Liver (tissue), 9 donors: Measurements from ENCODE around the gene CHRM4. TPM values are rescaled to one million over a fixed set of nuclear protein-coding genes. Genes with fewer than 3 reads are reported as not detected.

Experiments
- DNase-seq: peaks from one replicate; pipeline ENCODE4 v3.0.0-alpha.2; 2017; ENCODE audit warnings: low spot score
- H3K27ac ChIP-seq, 2 donors: one replicate each; pipeline ENCODE4 v1.7.0; 2013; ENCODE audit warnings: inconsistent platforms in 2 of 2, low read length in 2 of 2, control low read depth in 1 of 2, low read depth in 1 of 2, mild to moderate bottlenecking in 1 of 2
- H3K27me3 ChIP-seq, 4 donors: one replicate each; pipeline versions ENCODE4 v1.6.1 to v1.7.0; 2013; ENCODE audit warnings: low read length in 3 of 4, inconsistent platforms in 1 of 4, mild to moderate bottlenecking in 1 of 4, moderate library complexity in 1 of 4; ENCODE audit not compliant: control insufficient read depth in 4 of 4, insufficient read depth in 4 of 4
- H3K36me3 ChIP-seq, 4 donors: one replicate each; pipeline versions ENCODE4 v1.6.1 to v1.7.0; 2013; ENCODE audit warnings: low read length in 3 of 4, mild to moderate bottlenecking in 3 of 4, low read depth in 1 of 4, moderate library complexity in 1 of 4; ENCODE audit not compliant: control insufficient read depth in 4 of 4, insufficient read depth in 3 of 4
- H3K4me1 ChIP-seq, 4 donors: one replicate each; pipeline versions ENCODE4 v1.6.1 to v1.7.0; 2013; ENCODE audit warnings: low read length in 3 of 4, mild to moderate bottlenecking in 3 of 4, moderate library complexity in 1 of 4; ENCODE audit not compliant: control insufficient read depth in 4 of 4, insufficient read depth in 4 of 4
- H3K4me3 ChIP-seq, 3 donors: one replicate each; pipeline versions ENCODE4 v1.6.1 to v1.7.0; 2013; ENCODE audit warnings: low read length in 3 of 3, control low read depth in 1 of 3, low read depth in 1 of 3, mild to moderate bottlenecking in 1 of 3
- H3K9ac ChIP-seq, 2 donors: one replicate each; pipeline ENCODE4 v1.7.0; 2013; ENCODE audit warnings: low read length in 2 of 2, mild to moderate bottlenecking in 2 of 2, moderate library complexity in 2 of 2, control low read depth in 1 of 2, low read depth in 1 of 2
- H3K9me3 ChIP-seq, 4 donors: one replicate each; pipeline versions ENCODE4 v1.6.1 to v1.7.0; 2013; ENCODE audit warnings: low read length in 3 of 4; ENCODE audit not compliant: control insufficient read depth in 4 of 4
- EGR1 ChIP-seq, 2 donors: IDR thresholded peaks; 2 replicates each; pipeline ENCODE4 v1.6.1; 2016 to 2018; ENCODE audit warnings: antibody characterized with exemption in 2 of 2, low read depth in 2 of 2
- FOXA1 ChIP-seq: IDR thresholded peaks from 2 replicates; pipeline ENCODE4 v1.6.1; 2016; ENCODE audit warnings: antibody characterized with exemption
- FOXA2 ChIP-seq: IDR thresholded peaks from 2 replicates; pipeline ENCODE4 v1.6.1; 2016; ENCODE audit warnings: antibody characterized with exemption
- GABPA ChIP-seq, 2 donors: IDR thresholded peaks in 1 of 2; conservative IDR thresholded peaks in 1 of 2; 2 replicates each; pipeline ENCODE4 v1.6.1; 2016; ENCODE audit warnings: antibody characterized with exemption in 2 of 2, mild to moderate bottlenecking in 1 of 2, moderate library complexity in 1 of 2
- HNF4A ChIP-seq, 2 donors: conservative IDR thresholded peaks; 2 replicates each; pipeline ENCODE4 v1.6.1; 2016; ENCODE audit warnings: antibody characterized with exemption in 2 of 2, mild to moderate bottlenecking in 2 of 2
- HNF4G ChIP-seq: IDR thresholded peaks from 2 replicates; pipeline ENCODE4 v1.6.1; 2016; ENCODE audit warnings: antibody characterized with exemption
- NR2F2 ChIP-seq: IDR thresholded peaks from 2 replicates; pipeline ENCODE4 v1.6.1; 2016; ENCODE audit warnings: antibody characterized with exemption
- RAD21 ChIP-seq, 2 donors: IDR thresholded peaks; 2 replicates each; pipeline ENCODE4 v1.6.1; 2016; ENCODE audit warnings: antibody characterized with exemption in 2 of 2, mild to moderate bottlenecking in 2 of 2
- TAF1 ChIP-seq: conservative IDR thresholded peaks from 2 replicates; pipeline ENCODE4 v1.6.1; 2016; ENCODE audit warnings: antibody characterized with exemption, mild to moderate bottlenecking
- YY1 ChIP-seq: IDR thresholded peaks from 2 replicates; pipeline ENCODE4 v1.6.1; 2016; ENCODE audit warnings: antibody characterized with exemption, mild to moderate bottlenecking
- WGBS: extraction: QIAGEN DNeasy Blood & Tissue Kit; methylation state at CpG from one replicate; pipeline ENCODE4 v1.1.7; 2013; 5-methylcytosine and 5-hydroxymethylcytosine counted together
- polyA plus RNA-seq, 2 donors: library from polyadenylated mRNA; stranded (reverse) in 1 of 2; unstranded in 1 of 2; fragments of 200-250 nt in 1 of 2; fragments of >200 nt in 1 of 2; fragmentation: Nextera tagmentation in 1 of 2; extraction: Ambion mirVana in 1 of 2; gene quantifications; one replicate each; pipeline versions ENCODE4 v1.2.1 to v1.2.3, GENCODE V29; 2013 to 2015
- total RNA-seq, 2 donors: library from RNA; depleted of rRNA; stranded (reverse); fragments of >200 nt; gene quantifications; one replicate each; pipeline ENCODE4 v1.2.3, GENCODE V29; 2014
- TF ChIP-seq, protein P1 (sequence below): fragments of 150-350 bp; IDR thresholded peaks from 2 replicates; pipeline ENCODE4 v1.5.1; 2017; ENCODE audit warnings: improper control_type of control experiment, low read depth, low read length; ENCODE audit not compliant: missing input control
- TF ChIP-seq, protein P2 (sequence below): IDR thresholded peaks from 2 replicates; pipeline ENCODE4 v1.6.1; 2016; ENCODE audit warnings: antibody characterized with exemption
- TF ChIP-seq, protein P3 (sequence below): IDR thresholded peaks from 2 replicates; pipeline ENCODE4 v1.6.1; 2016; ENCODE audit warnings: antibody characterized with exemption
- donor health status: healthy.
- donor health status: healthy.
- donor health status: healthy.
- donor health status: healthy.
- donor health status: healthy.

CHRM4 gene
- total and polyA plus RNA-seq, 4 donors, result 0.08 to 0.09 TPM; not detected in 2

DNA sequence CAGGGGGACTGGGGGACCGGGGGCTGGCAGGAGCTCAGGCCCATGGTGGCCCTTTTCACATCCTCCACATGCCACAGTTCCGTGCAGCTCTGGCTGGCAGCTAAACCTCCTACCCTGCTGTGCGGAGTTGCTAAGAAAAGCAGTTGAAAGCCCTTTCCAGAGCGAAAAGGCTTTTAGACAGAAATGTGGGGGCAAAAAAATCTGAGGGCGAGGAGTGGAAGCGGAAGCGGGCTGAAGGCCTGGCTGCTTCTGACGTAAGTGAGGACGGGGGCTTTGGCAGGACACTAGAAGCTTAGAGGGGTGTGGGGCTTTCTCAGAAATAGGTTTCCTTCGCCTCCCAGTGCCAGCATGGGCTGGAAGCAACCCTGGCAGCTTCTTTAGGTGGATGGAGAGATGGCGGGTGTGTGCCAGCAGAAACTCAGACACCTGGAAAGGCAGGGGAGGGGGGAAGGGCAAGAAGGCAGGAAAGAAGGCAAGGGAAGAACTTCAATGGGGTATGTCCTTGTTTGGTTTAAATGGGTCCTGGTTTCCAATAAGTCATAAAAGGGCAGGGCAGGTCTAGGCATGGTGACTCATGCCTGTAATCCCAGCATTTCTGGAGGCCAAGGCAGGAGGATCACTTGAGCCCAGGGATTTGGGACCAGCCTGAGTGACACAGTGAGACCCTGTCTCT lies 55.5 kb downstream of the CHRM4 start:
- TF ChIP-seq NR2F2 (no peak), EGR1 (IDR thresholded peaks at IDR 0.05; ENCODE audit: low read depth in 2 of 2) (no peak), HNF4A (conservative IDR thresholded peaks at IDR 0.05) (no peak), TAF1 (no peak), RAD21 (IDR thresholded peaks at IDR 0.05) (no peak)
- TF ChIP-seq, protein P1, sequence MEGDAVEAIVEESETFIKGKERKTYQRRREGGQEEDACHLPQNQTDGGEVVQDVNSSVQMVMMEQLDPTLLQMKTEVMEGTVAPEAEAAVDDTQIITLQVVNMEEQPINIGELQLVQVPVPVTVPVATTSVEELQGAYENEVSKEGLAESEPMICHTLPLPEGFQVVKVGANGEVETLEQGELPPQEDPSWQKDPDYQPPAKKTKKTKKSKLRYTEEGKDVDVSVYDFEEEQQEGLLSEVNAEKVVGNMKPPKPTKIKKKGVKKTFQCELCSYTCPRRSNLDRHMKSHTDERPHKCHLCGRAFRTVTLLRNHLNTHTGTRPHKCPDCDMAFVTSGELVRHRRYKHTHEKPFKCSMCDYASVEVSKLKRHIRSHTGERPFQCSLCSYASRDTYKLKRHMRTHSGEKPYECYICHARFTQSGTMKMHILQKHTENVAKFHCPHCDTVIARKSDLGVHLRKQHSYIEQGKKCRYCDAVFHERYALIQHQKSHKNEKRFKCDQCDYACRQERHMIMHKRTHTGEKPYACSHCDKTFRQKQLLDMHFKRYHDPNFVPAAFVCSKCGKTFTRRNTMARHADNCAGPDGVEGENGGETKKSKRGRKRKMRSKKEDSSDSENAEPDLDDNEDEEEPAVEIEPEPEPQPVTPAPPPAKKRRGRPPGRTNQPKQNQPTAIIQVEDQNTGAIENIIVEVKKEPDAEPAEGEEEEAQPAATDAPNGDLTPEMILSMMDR, result no peak
- Histone ChIP-seq H3K4me3 (no peak overlapping the region), H3K9me3 (no peaks in the 10 kb centered on the region), H3K27ac (no peak overlapping the region), H3K9ac (no peak overlapping the region), H3K36me3 (no peaks in the 10 kb centered on the region), H3K27me3 (peaks cover 0 to 23% (median 3%) of the 10 kb centered on the region in 4 donors), H3K4me1 (peaks cover 3 to 15% (median 10%) of the 10 kb centered on the region in 4 donors)
- 90% methylated on average over 11 of the region's 11 CpGs for WGBS
- no peak for DNase-seq

DNA sequence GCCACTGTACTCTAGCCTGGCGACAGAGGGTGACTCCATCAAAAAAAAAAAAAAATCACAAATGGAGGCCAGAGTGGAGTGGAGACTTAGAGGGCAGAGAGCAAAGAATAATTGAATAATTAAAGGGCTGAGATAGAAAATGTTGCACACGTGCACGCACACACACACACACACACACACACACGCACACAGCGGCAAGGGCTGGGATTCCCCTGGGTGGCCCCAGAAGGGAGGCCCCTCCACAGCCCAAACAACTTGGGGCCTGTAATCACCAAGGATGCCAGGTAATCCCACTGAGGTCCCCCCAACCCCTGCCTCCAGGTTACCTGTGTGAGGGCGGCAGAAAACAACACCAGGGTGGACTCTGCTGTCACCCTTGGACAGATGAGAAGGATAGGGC lies 56.3 kb downstream of the CHRM4 start:
- Histone ChIP-seq H3K27me3 (peaks cover 0 to 25% (median 3%) of the 10 kb centered on the region in 4 donors), H3K4me1 (peaks cover 3 to 15% (median 10%) of the 10 kb centered on the region in 4 donors)

More for the DNA sequence above, 56.3 kb downstream of the CHRM4 start:
- Histone ChIP-seq H3K9ac (no peak overlapping the region), H3K4me3 (no peak overlapping the region), H3K9me3 (no peaks in the 10 kb centered on the region), H3K36me3 (no peaks in the 10 kb centered on the region), H3K27ac (no peak overlapping the region)
- TF ChIP-seq NR2F2, result no peak
- no peak for TF ChIP-seq HNF4A (conservative IDR thresholded peaks at IDR 0.05)
- no peak for TF ChIP-seq RAD21 (IDR thresholded peaks at IDR 0.05)
- TF ChIP-seq, protein P2, sequence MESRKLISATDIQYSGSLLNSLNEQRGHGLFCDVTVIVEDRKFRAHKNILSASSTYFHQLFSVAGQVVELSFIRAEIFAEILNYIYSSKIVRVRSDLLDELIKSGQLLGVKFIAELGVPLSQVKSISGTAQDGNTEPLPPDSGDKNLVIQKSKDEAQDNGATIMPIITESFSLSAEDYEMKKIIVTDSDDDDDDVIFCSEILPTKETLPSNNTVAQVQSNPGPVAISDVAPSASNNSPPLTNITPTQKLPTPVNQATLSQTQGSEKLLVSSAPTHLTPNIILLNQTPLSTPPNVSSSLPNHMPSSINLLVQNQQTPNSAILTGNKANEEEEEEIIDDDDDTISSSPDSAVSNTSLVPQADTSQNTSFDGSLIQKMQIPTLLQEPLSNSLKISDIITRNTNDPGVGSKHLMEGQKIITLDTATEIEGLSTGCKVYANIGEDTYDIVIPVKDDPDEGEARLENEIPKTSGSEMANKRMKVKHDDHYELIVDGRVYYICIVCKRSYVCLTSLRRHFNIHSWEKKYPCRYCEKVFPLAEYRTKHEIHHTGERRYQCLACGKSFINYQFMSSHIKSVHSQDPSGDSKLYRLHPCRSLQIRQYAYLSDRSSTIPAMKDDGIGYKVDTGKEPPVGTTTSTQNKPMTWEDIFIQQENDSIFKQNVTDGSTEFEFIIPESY, result no peak
- TF ChIP-seq GABPA (IDR thresholded peaks at IDR 0.05 in 1 of 2, conservative IDR thresholded peaks at IDR 0.05 in 1 of 2), result no peak
- TF ChIP-seq HNF4G, result no peak
- TF ChIP-seq EGR1 (IDR thresholded peaks at IDR 0.05; ENCODE audit: low read depth in 2 of 2), result no peak
- TF ChIP-seq, protein P1, result no peak
- TF ChIP-seq, protein P3, sequence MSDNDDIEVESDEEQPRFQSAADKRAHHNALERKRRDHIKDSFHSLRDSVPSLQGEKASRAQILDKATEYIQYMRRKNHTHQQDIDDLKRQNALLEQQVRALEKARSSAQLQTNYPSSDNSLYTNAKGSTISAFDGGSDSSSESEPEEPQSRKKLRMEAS, result no peak
- no peak for TF ChIP-seq FOXA2
- TF ChIP-seq YY1, result no peak
- no peak for TF ChIP-seq FOXA1
- 96% methylated on average over 6 of the region's 6 CpGs for WGBS
- DNase-seq, result no peak
